Liver (tissue), 9 donors: ENCODE measurements around the gene PLA2G4D. TPM values are rescaled to one million over a fixed set of nuclear protein-coding genes. Genes with fewer than 3 reads are reported as not detected.

Experiments
- DNase-seq: peaks from one replicate; pipeline ENCODE4 v3.0.0-alpha.2; 2017; ENCODE audit warnings: low spot score
- H3K27ac ChIP-seq, 2 donors: one replicate each; pipeline ENCODE4 v1.7.0; 2013; ENCODE audit warnings: inconsistent platforms in 2 of 2, low read length in 2 of 2, control low read depth in 1 of 2, low read depth in 1 of 2, mild to moderate bottlenecking in 1 of 2
- H3K27me3 ChIP-seq, 4 donors: one replicate each; pipeline versions ENCODE4 v1.6.1 to v1.7.0; 2013; ENCODE audit warnings: low read length in 3 of 4, inconsistent platforms in 1 of 4, mild to moderate bottlenecking in 1 of 4, moderate library complexity in 1 of 4; ENCODE audit not compliant: control insufficient read depth in 4 of 4, insufficient read depth in 4 of 4
- H3K36me3 ChIP-seq, 4 donors: one replicate each; pipeline versions ENCODE4 v1.6.1 to v1.7.0; 2013; ENCODE audit warnings: low read length in 3 of 4, mild to moderate bottlenecking in 3 of 4, low read depth in 1 of 4, moderate library complexity in 1 of 4; ENCODE audit not compliant: control insufficient read depth in 4 of 4, insufficient read depth in 3 of 4
- H3K4me1 ChIP-seq, 4 donors: one replicate each; pipeline versions ENCODE4 v1.6.1 to v1.7.0; 2013; ENCODE audit warnings: low read length in 3 of 4, mild to moderate bottlenecking in 3 of 4, moderate library complexity in 1 of 4; ENCODE audit not compliant: control insufficient read depth in 4 of 4, insufficient read depth in 4 of 4
- H3K4me3 ChIP-seq, 3 donors: one replicate each; pipeline versions ENCODE4 v1.6.1 to v1.7.0; 2013; ENCODE audit warnings: low read length in 3 of 3, control low read depth in 1 of 3, low read depth in 1 of 3, mild to moderate bottlenecking in 1 of 3
- H3K9ac ChIP-seq, 2 donors: one replicate each; pipeline ENCODE4 v1.7.0; 2013; ENCODE audit warnings: low read length in 2 of 2, mild to moderate bottlenecking in 2 of 2, moderate library complexity in 2 of 2, control low read depth in 1 of 2, low read depth in 1 of 2
- H3K9me3 ChIP-seq, 4 donors: one replicate each; pipeline versions ENCODE4 v1.6.1 to v1.7.0; 2013; ENCODE audit warnings: low read length in 3 of 4; ENCODE audit not compliant: control insufficient read depth in 4 of 4
- CTCF ChIP-seq: fragments of 150-350 bp; IDR thresholded peaks from 2 replicates; pipeline ENCODE4 v1.5.1; 2017; ENCODE audit warnings: improper control_type of control experiment, low read depth, low read length; ENCODE audit not compliant: missing input control
- EGR1 ChIP-seq, 2 donors: IDR thresholded peaks; 2 replicates each; pipeline ENCODE4 v1.6.1; 2016 to 2018; ENCODE audit warnings: antibody characterized with exemption in 2 of 2, low read depth in 2 of 2
- FOXA1 ChIP-seq: IDR thresholded peaks from 2 replicates; pipeline ENCODE4 v1.6.1; 2016; ENCODE audit warnings: antibody characterized with exemption
- GABPA ChIP-seq, 2 donors: IDR thresholded peaks in 1 of 2; conservative IDR thresholded peaks in 1 of 2; 2 replicates each; pipeline ENCODE4 v1.6.1; 2016; ENCODE audit warnings: antibody characterized with exemption in 2 of 2, mild to moderate bottlenecking in 1 of 2, moderate library complexity in 1 of 2
- HNF4A ChIP-seq, 2 donors: conservative IDR thresholded peaks; 2 replicates each; pipeline ENCODE4 v1.6.1; 2016; ENCODE audit warnings: antibody characterized with exemption in 2 of 2, mild to moderate bottlenecking in 2 of 2
- HNF4G ChIP-seq: IDR thresholded peaks from 2 replicates; pipeline ENCODE4 v1.6.1; 2016; ENCODE audit warnings: antibody characterized with exemption
- JUND ChIP-seq, 2 donors: IDR thresholded peaks; 2 replicates each; pipeline ENCODE4 v1.6.1; 2016; ENCODE audit warnings: antibody characterized with exemption in 2 of 2
- MAX ChIP-seq: IDR thresholded peaks from 2 replicates; pipeline ENCODE4 v1.6.1; 2016; ENCODE audit warnings: antibody characterized with exemption
- NR2F2 ChIP-seq: IDR thresholded peaks from 2 replicates; pipeline ENCODE4 v1.6.1; 2016; ENCODE audit warnings: antibody characterized with exemption
- RAD21 ChIP-seq, 2 donors: IDR thresholded peaks; 2 replicates each; pipeline ENCODE4 v1.6.1; 2016; ENCODE audit warnings: antibody characterized with exemption in 2 of 2, mild to moderate bottlenecking in 2 of 2
- RXRA ChIP-seq, 2 donors: IDR thresholded peaks; 2 replicates each; pipeline ENCODE4 v1.6.1; 2017 to 2018; ENCODE audit warnings: antibody characterized with exemption in 2 of 2, mild to moderate bottlenecking in 1 of 2
- TAF1 ChIP-seq: conservative IDR thresholded peaks from 2 replicates; pipeline ENCODE4 v1.6.1; 2016; ENCODE audit warnings: antibody characterized with exemption, mild to moderate bottlenecking
- ZBTB33 ChIP-seq: IDR thresholded peaks from 2 replicates; pipeline ENCODE4 v1.6.1; 2016; ENCODE audit warnings: antibody characterized with exemption
- WGBS: extraction: QIAGEN DNeasy Blood & Tissue Kit; methylation state at CpG from one replicate; pipeline ENCODE4 v1.1.7; 2013; 5-methylcytosine and 5-hydroxymethylcytosine counted together
- polyA plus RNA-seq, 2 donors: library from polyadenylated mRNA; stranded (reverse) in 1 of 2; unstranded in 1 of 2; fragments of 200-250 nt in 1 of 2; fragments of >200 nt in 1 of 2; fragmentation: Nextera tagmentation in 1 of 2; extraction: Ambion mirVana in 1 of 2; gene quantifications; one replicate each; pipeline versions ENCODE4 v1.2.1 to v1.2.3, GENCODE V29; 2013 to 2015
- total RNA-seq, 2 donors: library from RNA; depleted of rRNA; stranded (reverse); fragments of >200 nt; gene quantifications; one replicate each; pipeline ENCODE4 v1.2.3, GENCODE V29; 2014
- donor health status: healthy.
- donor health status: healthy.
- donor health status: healthy.
- donor health status: healthy.
- donor health status: healthy.

Gene PLA2G4D
- total and polyA plus RNA-seq, 4 donors, result not detected

GRCh38 chr15:42133886-42134502, 39.6 kb upstream of the PLA2G4D start:
- peak; percentile 52 for DNase-seq
- 69% methylated on average over 11 of the region's 11 CpGs for WGBS
- peak; percentile 39 for TF ChIP-seq CTCF
- no peak for TF ChIP-seq RXRA (IDR thresholded peaks at IDR 0.05)
- TF ChIP-seq RAD21 (IDR thresholded peaks at IDR 0.05), result peak; percentile 37 to 71
- H3K27ac ChIP-seq, result no peak overlapping the region
- peaks cover 0 to 1% (median 0%) of the 10 kb centered on the region in 4 donors for H3K4me1 ChIP-seq
- no peaks in the 10 kb centered on the region for H3K36me3 ChIP-seq
- no peak overlapping the region for H3K9ac ChIP-seq
- H3K27me3 ChIP-seq, result no peaks in the 10 kb centered on the region
- H3K9me3 ChIP-seq, result no peaks in the 10 kb centered on the region
- no peak overlapping the region for H3K4me3 ChIP-seq

- WGBS, result 93% methylated on average over 4 of the region's 4 CpGs
- TF ChIP-seq JUND (IDR thresholded peaks at IDR 0.05) (no peak), RXRA (IDR thresholded peaks at IDR 0.05) (no peak), HNF4A (conservative IDR thresholded peaks at IDR 0.05) (no peak), MAX (no peak), HNF4G (no peak), RAD21 (IDR thresholded peaks at IDR 0.05) (no peak)
- no peak overlapping the region for H3K27ac ChIP-seq
These were observed 39.0 kb upstream of the PLA2G4D start for GRCh38 chr15:42133356-42133755.

GRCh38 chr15:42131826-42132806, 37.8 kb upstream of the PLA2G4D start:
- H3K4me1 ChIP-seq, result no peaks in the 10 kb centered on the region
- no peak overlapping the region for H3K4me3 ChIP-seq
- WGBS, result 78% methylated on average over 9 of the region's 9 CpGs
- no peaks in the 10 kb centered on the region for H3K36me3 ChIP-seq
- H3K27me3 ChIP-seq, result no peaks in the 10 kb centered on the region
- H3K9ac ChIP-seq, result no peak overlapping the region
- no peak for DNase-seq
- no peak overlapping the region for H3K27ac ChIP-seq
- no peaks in the 10 kb centered on the region for H3K9me3 ChIP-seq
- TF ChIP-seq MAX (no peak), GABPA (IDR thresholded peaks at IDR 0.05 in 1 of 2, conservative IDR thresholded peaks at IDR 0.05 in 1 of 2) (no peak), FOXA1 (no peak), HNF4G (no peak), RXRA (IDR thresholded peaks at IDR 0.05) (no peak), EGR1 (IDR thresholded peaks at IDR 0.05; ENCODE audit: low read depth in 2 of 2) (no peak), RAD21 (IDR thresholded peaks at IDR 0.05) (no peak), CTCF (no peak), HNF4A (conservative IDR thresholded peaks at IDR 0.05) (no peak), NR2F2 (no peak), JUND (IDR thresholded peaks at IDR 0.05) (no peak), ZBTB33 (no peak), TAF1 (no peak)

More at GRCh38 chr15:42133356-42133755, 39.0 kb upstream of the PLA2G4D start:
- H3K27me3 ChIP-seq, result no peaks in the 10 kb centered on the region
- H3K4me1 ChIP-seq, result no peaks in the 10 kb centered on the region
- no peaks in the 10 kb centered on the region for H3K36me3 ChIP-seq
- no peak overlapping the region for H3K9ac ChIP-seq
- no peak for DNase-seq
- no peaks in the 10 kb centered on the region for H3K9me3 ChIP-seq
- H3K4me3 ChIP-seq, result no peak overlapping the region
